ENCODE measurements around the gene TEAD1.

GRCh38 chr11:12684315-12684714, 10.1 kb downstream of the TEAD1 start:
- TF ChIP-seq REST (IDR thresholded peaks at IDR 0.05; ENCODE audit: insufficient read depth in 1 of 2, low read depth in 2 of 2, low read length in 2 of 2) (no peak), POLR2AphosphoS5 (IDR thresholded peaks at IDR 0.05; ENCODE audit: low read depth, low read length) (no peak), SIN3A (IDR thresholded peaks at IDR 0.05; ENCODE audit: borderline replicate concordance, insufficient read depth, low read length) (no peak), FOXP2 (optimal IDR thresholded peaks at IDR 0.05; ENCODE audit: borderline replicate concordance, extremely low read depth, extremely low read length, insufficient read depth) (no peak), TAF1 (IDR thresholded peaks at IDR 0.05; ENCODE audit: borderline replicate concordance, insufficient read depth, low read length) (no peak)
